ENCODE data around the gene HS6ST2. TPM values are rescaled to one million over a fixed set of nuclear protein-coding genes. Genes with fewer than 3 reads are reported as not detected.

The HS6ST2 gene
- total RNA-seq, 2 experiments from 2014 or later, result not detected

DNA sequence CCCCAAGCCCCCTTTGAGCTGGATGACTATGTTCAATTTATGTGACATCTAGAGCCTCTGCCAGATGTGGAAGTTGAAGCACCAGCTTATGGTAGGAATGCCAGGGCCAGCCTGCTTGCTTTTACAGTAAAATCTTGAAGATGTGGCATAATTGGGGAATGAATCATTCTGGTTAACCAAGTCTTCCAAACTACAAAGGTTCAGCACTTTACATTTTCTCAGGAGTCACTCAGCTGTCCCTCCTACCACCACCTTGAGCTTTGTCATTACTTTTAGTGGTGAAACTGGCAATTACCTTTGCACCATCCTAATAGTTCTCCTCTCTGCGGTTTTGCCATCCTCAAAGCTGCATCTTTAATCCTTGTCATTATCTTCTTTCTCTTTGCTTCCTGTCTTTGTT is 172.2 kb downstream of the HS6ST2 start:
- H3K4me1 Mint-ChIP-seq, result no peaks in the 10 kb centered on the region
- H3K36me3 Mint-ChIP-seq (ENCODE audit: low read depth), result no peaks in the 10 kb centered on the region
- H3K4me3 Mint-ChIP-seq, result no peak overlapping the region
- H3K27me3 Mint-ChIP-seq, result peaks cover 2% of the 10 kb centered on the region
- no peaks in the 10 kb centered on the region for H3K9me3 Mint-ChIP-seq
- no peak for DNase-seq
- ChIA-PET POLR2A (no interaction called here), CTCF (interaction anchor here (0.6 to 1.4 kb wide), 2 partner anchors 10 to 1817 kb away, joined by 4 to 5 read pairs; no protein-coding TSS in a partner anchor)
- no peak overlapping the region for H3K27ac Mint-ChIP-seq

DNA sequence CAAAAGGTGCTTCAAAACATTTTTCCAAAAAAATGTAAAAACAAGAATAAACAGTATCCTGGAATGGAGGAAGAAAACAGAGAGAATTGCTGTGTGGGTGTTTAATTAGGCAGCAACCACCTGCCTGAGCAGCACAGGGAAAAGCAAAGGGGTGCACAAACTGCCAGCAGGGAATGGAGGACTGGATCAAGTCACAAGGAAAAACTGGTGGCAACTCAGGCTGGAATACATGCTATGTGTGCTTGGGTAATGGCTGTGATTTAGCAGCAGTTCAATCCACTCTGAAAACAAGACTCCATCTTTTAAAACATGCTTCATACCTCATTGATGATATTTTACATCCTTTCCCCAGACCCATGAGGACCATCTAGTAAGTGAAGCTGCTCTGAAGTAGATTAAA is 179.5 kb downstream of the HS6ST2 start:
- Mint-ChIP-seq H3K27me3 (no peaks in the 10 kb centered on the region), H3K27ac (no peak overlapping the region), H3K4me1 (peaks cover 3% of the 10 kb centered on the region), H3K36me3 (ENCODE audit: low read depth) (no peaks in the 10 kb centered on the region), H3K9me3 (no peaks in the 10 kb centered on the region), H3K4me3 (no peak overlapping the region)
- ChIA-PET POLR2A (no interaction called here), CTCF (no interaction called here)
- no peak for DNase-seq

DNA sequence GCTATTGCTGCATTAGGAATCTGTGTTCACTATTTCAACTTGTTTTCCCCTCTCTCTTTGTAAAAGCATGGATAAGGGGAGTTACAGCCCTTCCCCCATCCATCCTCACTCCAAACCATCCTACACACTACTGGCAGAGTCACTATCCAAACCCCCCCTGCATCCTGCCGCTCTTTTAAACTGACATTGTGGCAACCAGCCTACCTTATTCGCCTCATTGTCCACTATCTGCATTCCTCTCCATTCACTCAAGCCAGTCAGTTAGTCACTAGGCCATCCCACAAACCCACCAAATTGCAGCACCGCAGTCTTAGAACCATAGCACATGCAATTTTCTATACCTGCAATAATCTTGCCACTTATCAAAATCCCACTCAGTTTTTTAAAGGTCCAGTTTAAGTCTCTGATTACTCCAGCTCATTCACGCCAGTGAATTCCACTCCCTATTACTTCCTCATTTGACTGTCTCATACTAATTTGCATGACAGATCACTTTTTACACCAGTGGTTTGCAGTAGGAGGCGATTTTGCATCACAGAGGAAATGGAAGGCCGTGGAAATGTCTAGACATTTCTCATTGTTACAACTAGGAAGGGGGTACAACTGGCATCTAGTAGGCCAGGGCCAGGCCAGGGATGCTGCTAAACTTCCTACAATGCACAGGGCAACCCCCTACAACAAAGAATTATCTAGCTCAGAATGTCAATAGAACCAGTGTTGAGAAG is 181.8 kb downstream of the HS6ST2 start:
- Mint-ChIP-seq H3K27me3 (no peaks in the 10 kb centered on the region), H3K36me3 (ENCODE audit: low read depth) (no peaks in the 10 kb centered on the region), H3K4me1 (peaks cover 3% of the 10 kb centered on the region), H3K9me3 (no peaks in the 10 kb centered on the region), H3K27ac (no peak overlapping the region), H3K4me3 (no peak overlapping the region)
- POLR2A ChIA-PET, result no interaction called here
- CTCF ChIA-PET, result interaction anchor here (2.2 kb wide), 1 partner anchor 10 kb away, joined by 5 read pairs; no protein-coding TSS in a partner anchor
- no peak for DNase-seq

DNA sequence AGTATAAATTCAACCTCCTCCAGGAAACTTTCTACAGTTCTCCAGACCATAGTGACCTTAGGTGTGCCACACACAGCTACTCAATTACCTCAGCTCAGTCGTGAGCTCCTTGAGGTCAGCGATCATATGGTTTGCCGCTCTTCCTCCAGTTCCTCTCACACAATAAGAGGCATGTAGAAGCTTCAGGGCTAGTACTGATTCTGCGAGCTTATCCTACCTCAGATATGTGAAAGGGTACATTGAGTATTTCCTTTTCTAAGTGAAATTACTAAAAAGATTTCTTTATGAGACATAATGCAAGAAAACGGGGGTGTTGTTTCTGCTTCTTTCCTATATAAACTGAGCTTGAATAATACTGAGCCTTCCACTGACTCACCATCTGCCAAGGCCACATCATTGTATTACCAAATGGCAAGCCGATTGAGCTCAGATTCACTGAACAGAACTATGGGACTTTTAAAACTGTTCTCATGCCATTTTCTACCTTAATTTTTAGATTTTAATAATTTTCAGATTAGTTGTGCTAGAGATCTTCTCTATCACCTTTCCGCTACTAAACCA is 183.1 kb downstream of the HS6ST2 start:
- no peaks in the 10 kb centered on the region for H3K9me3 Mint-ChIP-seq
- no peak overlapping the region for H3K4me3 Mint-ChIP-seq
- H3K4me1 Mint-ChIP-seq, result peaks cover 3% of the 10 kb centered on the region
- DNase-seq, result no peak
- CTCF ChIA-PET, result interaction anchor here (0.9 to 2.2 kb wide), 3 partner anchors 9 to 38 kb away, joined by 3 to 5 read pairs (median 3); no protein-coding TSS in a partner anchor
- no peaks in the 10 kb centered on the region for H3K27me3 Mint-ChIP-seq
- H3K36me3 Mint-ChIP-seq (ENCODE audit: low read depth), result no peaks in the 10 kb centered on the region
- POLR2A ChIA-PET, result interaction anchor here (0.6 kb wide), 1 partner anchor 337 kb away, joined by 3 read pairs; no protein-coding TSS in a partner anchor
- H3K27ac Mint-ChIP-seq, result no peak overlapping the region

DNA sequence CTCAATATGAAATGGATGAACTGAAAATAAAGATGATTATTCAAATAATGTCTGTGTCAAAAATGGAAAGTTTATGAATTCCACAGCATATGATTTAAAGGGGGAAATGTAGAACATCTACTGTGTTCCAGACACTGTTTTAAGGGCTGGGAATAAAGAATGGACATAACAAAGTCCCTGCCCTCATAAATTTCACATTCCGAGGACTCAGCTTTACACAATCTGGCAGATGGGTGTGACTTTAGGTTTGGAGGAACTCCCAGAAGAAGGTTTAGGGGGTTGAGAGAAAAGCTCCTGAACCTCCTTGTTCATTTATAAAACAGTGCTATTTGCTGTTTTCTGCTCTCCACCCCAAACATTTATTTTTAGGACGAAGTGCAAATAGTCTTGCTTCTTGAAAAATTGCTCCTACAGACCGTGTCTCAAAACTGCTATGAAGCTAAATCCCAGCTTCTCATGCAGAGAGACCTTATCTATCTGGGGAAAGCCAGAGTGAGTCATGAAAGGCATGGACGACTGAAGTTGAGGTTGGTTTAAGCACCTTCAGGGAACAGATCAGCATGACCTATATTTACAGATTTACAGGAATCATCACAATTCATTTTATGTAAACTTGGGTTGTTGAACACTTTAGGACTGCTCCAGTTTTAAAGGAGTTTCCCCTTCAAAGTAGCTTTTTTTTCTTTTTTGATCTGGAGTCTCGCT is 184.3 kb downstream of the HS6ST2 start:
- Mint-ChIP-seq H3K27ac (no peak overlapping the region), H3K36me3 (ENCODE audit: low read depth) (no peaks in the 10 kb centered on the region), H3K4me3 (no peak overlapping the region), H3K4me1 (peaks cover 3% of the 10 kb centered on the region), H3K27me3 (no peaks in the 10 kb centered on the region), H3K9me3 (no peaks in the 10 kb centered on the region)
- DNase-seq, result no peak
- CTCF ChIA-PET, result interaction anchor here (0.6 to 1.0 kb wide), 2 partner anchors 37 to 325 kb away, joined by 3 read pairs; no protein-coding TSS in a partner anchor
- POLR2A ChIA-PET, result interaction anchor here (0.6 kb wide), 1 partner anchor 335 kb away, joined by 3 read pairs; no protein-coding TSS in a partner anchor

DNA sequence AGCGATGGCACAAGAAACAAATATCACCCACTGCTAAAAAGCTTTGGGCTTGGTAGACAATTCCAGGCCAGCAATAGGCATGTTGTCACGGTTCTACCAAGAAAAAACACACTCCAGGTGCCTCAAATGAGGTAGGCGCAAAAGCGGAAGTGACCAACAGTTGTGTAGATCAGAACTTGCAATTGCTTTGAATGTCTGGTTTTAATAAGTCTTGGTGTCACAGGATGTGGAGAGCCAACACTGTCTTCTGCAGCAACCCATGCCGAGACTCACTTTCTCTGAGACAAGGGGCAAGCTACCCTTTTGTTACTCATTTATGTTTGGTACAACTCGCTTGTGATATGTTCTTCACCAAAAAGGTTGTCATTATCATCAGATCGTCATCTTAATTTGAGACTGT is 188.8 kb downstream of the HS6ST2 start:
- Mint-ChIP-seq H3K4me3 (no peak overlapping the region), H3K36me3 (ENCODE audit: low read depth) (no peaks in the 10 kb centered on the region), H3K4me1 (no peaks in the 10 kb centered on the region), H3K27ac (no peak overlapping the region), H3K9me3 (no peaks in the 10 kb centered on the region), H3K27me3 (no peaks in the 10 kb centered on the region)
- CTCF ChIA-PET, result no interaction called here
- DNase-seq, result no peak
- POLR2A ChIA-PET, result no interaction called here

DNA sequence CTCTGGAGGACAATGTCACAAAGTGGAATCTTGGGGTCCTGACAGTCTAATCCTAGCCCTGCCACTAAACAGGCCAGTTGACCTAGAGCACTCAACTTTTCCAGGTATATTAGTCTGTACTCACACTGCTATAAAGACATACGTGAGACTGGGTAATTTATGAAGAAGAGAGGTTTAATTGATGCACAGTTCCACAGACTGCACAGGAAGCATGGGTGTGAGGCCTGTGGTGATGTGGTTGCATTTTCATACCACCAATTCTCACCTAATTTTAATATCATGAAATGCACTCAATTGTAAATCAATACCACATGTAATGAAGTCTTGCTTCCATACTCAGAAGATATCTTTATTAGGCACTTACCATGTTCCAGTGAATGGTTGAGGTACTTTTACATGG is 192.0 kb downstream of the HS6ST2 start:
- Mint-ChIP-seq H3K27me3 (no peaks in the 10 kb centered on the region), H3K27ac (no peak overlapping the region), H3K4me1 (no peaks in the 10 kb centered on the region), H3K9me3 (no peaks in the 10 kb centered on the region), H3K36me3 (ENCODE audit: low read depth) (no peaks in the 10 kb centered on the region), H3K4me3 (no peak overlapping the region)
- POLR2A ChIA-PET, result no interaction called here
- CTCF ChIA-PET, result interaction anchor here (1.5 kb wide), 1 partner anchor 9 kb away, joined by 3 read pairs; no protein-coding TSS in a partner anchor
- no peak for DNase-seq

DNA sequence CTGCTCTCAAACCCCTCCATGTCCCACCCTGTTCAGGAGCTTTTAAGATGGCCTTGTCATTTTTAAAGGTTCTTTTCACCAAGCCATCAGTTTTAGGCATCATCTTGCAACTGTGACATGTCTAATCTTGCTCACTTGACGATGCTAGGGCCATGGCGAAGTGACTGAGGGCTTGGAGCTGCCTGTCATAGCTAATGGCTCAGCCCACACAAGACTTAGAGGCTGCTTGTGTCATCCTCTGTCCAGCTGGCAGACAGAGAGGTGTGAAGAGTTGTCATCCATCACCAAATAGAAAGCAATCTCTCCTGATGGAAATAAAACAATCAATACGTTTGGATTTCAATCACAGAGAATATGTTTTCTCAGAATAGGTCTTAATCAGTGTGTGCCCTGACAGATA is 194.9 kb downstream of the HS6ST2 start:
- ChIA-PET CTCF (interaction anchor here (1.5 kb wide), 1 partner anchor 17 kb away, joined by 4 read pairs; no protein-coding TSS in a partner anchor), POLR2A (no interaction called here)
- no peak overlapping the region for H3K4me3 Mint-ChIP-seq
- H3K9me3 Mint-ChIP-seq, result no peaks in the 10 kb centered on the region
- no peak for DNase-seq
- no peaks in the 10 kb centered on the region for H3K36me3 Mint-ChIP-seq (ENCODE audit: low read depth)
- no peaks in the 10 kb centered on the region for H3K27me3 Mint-ChIP-seq
- H3K4me1 Mint-ChIP-seq, result no peaks in the 10 kb centered on the region
- no peak overlapping the region for H3K27ac Mint-ChIP-seq

DNA sequence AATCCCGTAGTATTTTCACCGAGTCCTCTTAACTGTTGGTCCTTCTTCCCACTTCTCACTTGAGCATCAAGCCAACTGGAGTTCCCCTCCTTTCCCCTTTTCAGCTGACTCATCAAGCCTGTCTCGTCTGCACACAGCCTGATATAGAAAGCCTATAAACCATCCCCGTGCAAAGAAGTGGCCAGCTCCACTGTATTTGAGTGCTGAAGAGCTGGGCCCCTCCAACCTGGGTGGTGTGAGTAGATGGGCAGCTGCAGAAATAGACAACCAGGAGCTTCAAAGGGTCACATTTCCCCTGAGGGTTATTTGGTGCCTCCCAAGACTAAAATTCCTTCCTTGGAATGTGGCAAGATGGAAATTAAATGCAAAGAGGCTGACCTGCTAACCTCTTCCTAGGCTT is 199.7 kb downstream of the HS6ST2 start:
- ChIA-PET POLR2A (no interaction called here), CTCF (interaction anchor here (1.0 kb wide), 1 partner anchor 23 kb away, joined by 3 read pairs; no protein-coding TSS in a partner anchor)
- H3K4me1 Mint-ChIP-seq, result no peaks in the 10 kb centered on the region
- H3K27me3 Mint-ChIP-seq, result no peaks in the 10 kb centered on the region
- no peaks in the 10 kb centered on the region for H3K36me3 Mint-ChIP-seq (ENCODE audit: low read depth)
- no peak overlapping the region for H3K4me3 Mint-ChIP-seq
- H3K9me3 Mint-ChIP-seq, result no peaks in the 10 kb centered on the region
- DNase-seq, result no peak
- no peak overlapping the region for H3K27ac Mint-ChIP-seq

DNA sequence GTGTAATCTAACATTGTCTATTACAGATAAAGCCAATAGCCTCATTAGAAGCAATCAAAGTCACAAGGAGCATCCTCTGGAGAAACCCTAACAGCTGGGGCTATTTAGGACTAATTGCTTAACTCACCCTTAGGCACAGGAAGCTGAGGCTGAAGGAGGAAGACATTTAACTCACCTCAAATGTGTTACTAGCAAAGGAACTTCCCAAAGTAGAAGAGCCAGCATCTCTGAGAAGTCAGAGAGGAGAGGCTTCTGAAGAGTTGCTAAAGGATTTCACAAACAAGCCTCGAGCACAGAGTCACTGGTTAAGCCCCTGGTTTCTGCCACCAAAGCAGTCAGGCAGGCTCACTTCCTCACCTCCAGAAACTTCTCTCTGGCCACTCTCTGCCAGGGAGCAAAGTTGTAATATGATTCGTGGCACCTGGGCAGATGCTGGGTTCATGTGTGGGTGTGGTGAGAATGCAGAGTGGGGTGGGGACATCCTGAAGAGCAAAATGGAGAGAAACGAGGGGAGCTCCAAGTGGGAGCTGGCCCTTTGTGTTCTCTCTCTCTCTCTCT is 201.3 kb downstream of the HS6ST2 start:
- ChIA-PET CTCF (no interaction called here), POLR2A (no interaction called here)
- H3K4me1 Mint-ChIP-seq, result no peaks in the 10 kb centered on the region
- no peaks in the 10 kb centered on the region for H3K9me3 Mint-ChIP-seq
- peaks cover 2% of the 10 kb centered on the region for H3K27me3 Mint-ChIP-seq
- no peaks in the 10 kb centered on the region for H3K36me3 Mint-ChIP-seq (ENCODE audit: low read depth)
- no peak overlapping the region for H3K4me3 Mint-ChIP-seq
- DNase-seq, result no peak
- no peak overlapping the region for H3K27ac Mint-ChIP-seq

DNA sequence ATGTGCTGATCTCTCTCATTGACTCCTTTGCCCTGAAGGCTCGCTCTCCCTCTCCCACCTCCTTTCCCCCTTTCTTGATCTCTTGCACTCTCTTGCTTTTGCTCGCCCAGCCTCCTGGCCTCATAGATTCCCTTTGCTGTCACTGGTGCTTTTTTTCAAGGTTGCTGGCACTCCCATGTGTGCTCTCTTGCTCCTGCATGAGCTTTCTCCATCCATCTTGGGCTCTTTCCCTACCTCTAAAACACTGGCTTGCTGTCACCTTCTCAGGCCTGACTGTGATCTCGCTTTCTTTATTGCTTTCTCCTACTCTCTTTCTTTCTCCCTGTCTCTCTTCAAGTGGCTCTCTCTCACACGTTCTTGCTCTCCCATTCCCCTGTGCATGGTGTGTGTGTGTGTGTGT is 202.0 kb downstream of the HS6ST2 start:
- POLR2A ChIA-PET, result no interaction called here
- H3K4me3 Mint-ChIP-seq, result no peak overlapping the region
- CTCF ChIA-PET, result interaction anchor here (2.0 kb wide), 1 partner anchor 13 kb away, joined by 6 read pairs; no protein-coding TSS in a partner anchor

DNA sequence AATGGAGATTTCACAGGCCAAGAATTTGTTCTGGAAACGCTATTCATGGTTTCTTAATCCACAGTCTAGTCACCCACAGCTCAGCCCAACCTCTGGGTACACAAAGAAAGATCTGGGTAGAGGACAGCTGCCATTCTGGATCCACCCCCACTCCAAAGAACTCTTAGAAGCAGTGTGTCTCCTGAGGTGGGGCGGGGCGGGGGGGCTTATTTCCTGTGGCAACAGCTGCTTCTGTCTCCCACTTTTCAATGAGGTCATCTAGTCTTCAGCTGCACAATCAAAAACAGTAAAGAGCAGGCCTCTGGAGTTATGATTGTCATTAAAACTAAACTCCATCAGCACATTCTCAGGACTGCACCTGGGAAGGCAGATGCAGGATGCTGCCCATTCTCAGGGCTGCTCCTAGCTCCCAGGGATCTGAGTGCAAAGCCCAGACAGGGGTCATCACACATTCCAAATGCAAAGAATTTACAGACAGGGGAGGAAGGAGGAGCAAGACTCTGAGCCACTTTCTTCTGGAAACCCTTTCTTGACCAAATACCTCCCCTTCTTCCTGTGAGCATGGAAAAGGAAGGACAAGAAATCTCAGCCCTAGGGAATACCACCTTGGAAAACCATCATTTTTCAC is 207.3 kb downstream of the HS6ST2 start:
- H3K27ac Mint-ChIP-seq, result no peak overlapping the region
- DNase-seq, result no peak
- ChIA-PET CTCF (no interaction called here), POLR2A (no interaction called here)
- H3K9me3 Mint-ChIP-seq, result no peaks in the 10 kb centered on the region
- H3K36me3 Mint-ChIP-seq (ENCODE audit: low read depth), result no peaks in the 10 kb centered on the region
- no peak overlapping the region for H3K4me3 Mint-ChIP-seq
- H3K4me1 Mint-ChIP-seq, result peaks cover 15% of the 10 kb centered on the region
- H3K27me3 Mint-ChIP-seq, result peaks cover 2% of the 10 kb centered on the region

More for the DNA sequence above, 202.0 kb downstream of the HS6ST2 start:
- no peaks in the 10 kb centered on the region for H3K36me3 Mint-ChIP-seq (ENCODE audit: low read depth)
- DNase-seq, result no peak
- H3K9me3 Mint-ChIP-seq, result no peaks in the 10 kb centered on the region
- H3K27me3 Mint-ChIP-seq, result peaks cover 2% of the 10 kb centered on the region
- H3K27ac Mint-ChIP-seq, result no peak overlapping the region
- no peaks in the 10 kb centered on the region for H3K4me1 Mint-ChIP-seq
